HUDEP-2 (cell line): Measurements from ENCODE around the gene CXCR2.
"Not testable (repeated sequence)": the region's sequence is repeated elsewhere in the genome, so short reads cannot be mapped to it uniquely, and the experiment has no call there.

Experiments used
- DNase-seq, 76 experiments: peaks; one replicate each; lab custom pipeline; 2025; ENCODE audit not compliant: unreplicated experiment in 76 of 76; lab: John Stamatoyannopoulos, UW

Gene CXCR2

GRCh38 chr2:218125626-218126080, at the start of gene CXCR2:
Gene CXCR2, plus strand, starts transcription at chr2:218126028. Its CDS starts 8,774 bp downstream, at chr2:218134802.
- DNase-seq: no peak

- DNase-seq: no peak
Observed at GRCh38 chr2:218077464-218078216, 48.2 kb upstream of the CXCR2 start.

- no peak for DNase-seq
Observed at GRCh38 chr2:218079943-218080913, 45.6 kb upstream of the CXCR2 start.

- no peak for DNase-seq
Observed at GRCh38 chr2:218081063-218081462, 44.8 kb upstream of the CXCR2 start.

GRCh38 chr2:218081695-218082094, 44.1 kb upstream of the CXCR2 start:
- DNase-seq: no peak

GRCh38 chr2:218082586-218083351, 43.1 kb upstream of the CXCR2 start:
- DNase-seq: no peak

GRCh38 chr2:218083352-218083676, 42.5 kb upstream of the CXCR2 start:
- no peak for DNase-seq

- no peak for DNase-seq
Observed at GRCh38 chr2:218086478-218086877, 39.4 kb upstream of the CXCR2 start.

GRCh38 chr2:218089259-218089658, 36.6 kb upstream of the CXCR2 start:
- no peak for DNase-seq

GRCh38 chr2:218091746-218092145, 34.1 kb upstream of the CXCR2 start:
- peak in 1 of 76 experiments; percentile 4 for DNase-seq

GRCh38 chr2:218093879-218094278, 31.9 kb upstream of the CXCR2 start:
- peak in 2 of 76 experiments; percentile 1 to 2 for DNase-seq

- DNase-seq: peak in 23 of 76 experiments; percentile 3 to 57 (median 19)
Observed at GRCh38 chr2:218095853-218096252, 30.0 kb upstream of the CXCR2 start.

GRCh38 chr2:218097975-218098374, 27.9 kb upstream of the CXCR2 start:
- no peak for DNase-seq

GRCh38 chr2:218108834-218109233, 17.0 kb upstream of the CXCR2 start:
- DNase-seq: not testable (repeated sequence)

GRCh38 chr2:218121789-218122188, 4.0 kb upstream of the CXCR2 start:
- not testable (repeated sequence) for DNase-seq

GRCh38 chr2:218122286-218122685, 3.5 kb upstream of the CXCR2 start:
- not testable (repeated sequence) for DNase-seq

- no peak for DNase-seq
Observed at GRCh38 chr2:218123986-218124385, 1.8 kb upstream of the CXCR2 start.

GRCh38 chr2:218125095-218125494, 733 bp upstream of the CXCR2 start:
- no peak for DNase-seq

- no peak for DNase-seq
Observed at GRCh38 chr2:218127929-218128455, 2.2 kb downstream of the CXCR2 start.

- no peak for DNase-seq
Observed at GRCh38 chr2:218128781-218129457, 3.1 kb downstream of the CXCR2 start.
